GM21529 (cell line): Measurements from ENCODE around the gene SLMAP.

Experiments used
- ATAC-seq: cut with Tn5 transposase; IDR thresholded peaks from one replicate; pipeline ENCODE4 v1.9.1; 2021; ENCODE audit not compliant: unreplicated experiment

The SLMAP gene

DNA sequence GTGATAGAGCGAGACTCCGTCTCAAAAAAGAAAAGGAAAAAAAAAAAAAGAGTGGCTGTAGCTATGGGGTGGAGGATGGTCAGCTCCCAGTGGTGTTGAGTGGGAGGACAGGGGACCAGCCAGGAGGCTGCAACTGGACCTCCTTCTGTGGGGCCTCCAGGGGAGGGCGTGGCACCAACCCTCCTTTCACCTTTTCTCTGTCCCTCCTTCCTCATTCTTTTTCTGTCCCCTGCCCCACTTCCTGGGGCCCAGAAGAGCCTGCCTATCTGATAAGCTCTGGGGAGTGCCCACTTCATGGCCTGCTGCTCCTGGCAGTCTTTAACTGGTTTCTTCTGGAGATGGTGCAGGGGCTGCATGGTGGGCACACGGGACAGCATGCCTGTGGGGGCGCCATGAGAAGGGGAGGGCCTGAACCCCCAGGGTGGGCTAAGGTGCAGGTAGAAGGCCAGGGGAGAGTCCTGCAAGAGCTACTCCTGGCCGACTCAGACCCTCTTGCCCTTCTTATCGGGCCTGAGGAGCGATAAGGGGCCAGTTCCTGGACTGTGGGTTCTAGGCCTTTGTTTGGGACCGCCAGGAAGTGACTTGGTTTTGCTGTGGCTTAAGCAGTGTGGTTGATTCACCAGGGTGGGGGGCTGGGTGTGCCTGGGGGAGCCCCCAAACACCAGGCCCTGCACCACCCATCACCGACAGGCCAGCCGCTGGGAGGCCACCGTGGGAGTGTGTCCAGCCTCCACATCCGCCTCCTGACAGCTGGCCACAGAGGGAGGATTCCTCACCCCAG is 202.7 kb downstream of the SLMAP start:
- ATAC-seq: no peak

DNA sequence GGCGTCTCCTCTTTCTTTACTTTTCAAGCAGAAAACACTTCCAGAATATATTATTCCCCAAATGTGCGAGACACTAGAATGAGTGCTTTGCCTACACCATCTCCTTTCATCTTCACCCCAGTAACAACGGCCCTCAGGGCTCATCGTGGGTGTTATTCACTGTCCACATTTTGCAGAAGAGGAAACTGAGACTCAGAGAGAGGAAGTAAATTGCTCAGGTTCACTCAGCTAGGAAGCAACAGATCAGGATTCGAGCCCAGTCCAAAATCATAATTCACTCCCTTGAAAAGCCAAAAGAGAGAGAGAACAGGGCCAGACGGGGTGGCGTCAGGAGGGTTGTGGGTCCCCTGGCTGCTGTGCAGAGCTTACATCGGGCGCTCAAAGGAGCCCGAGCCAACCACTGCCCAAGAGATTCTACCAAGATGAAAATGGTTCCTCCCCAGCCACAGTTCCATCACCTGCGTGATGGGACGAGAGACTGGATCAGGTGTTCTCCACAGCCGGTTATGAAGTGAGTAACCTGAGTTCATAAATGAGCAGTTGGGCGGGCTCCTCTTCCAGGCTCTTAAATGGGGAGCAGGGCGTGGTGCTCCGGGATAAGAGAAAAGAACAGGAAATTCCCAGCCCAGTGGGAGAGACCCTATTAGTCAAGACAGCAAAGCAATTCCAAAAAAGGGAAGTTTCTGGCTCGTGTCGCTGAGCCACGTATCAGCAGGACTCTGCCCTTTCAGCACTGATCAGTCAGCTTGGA is 203.5 kb downstream of the SLMAP start:
- no peak for ATAC-seq

DNA sequence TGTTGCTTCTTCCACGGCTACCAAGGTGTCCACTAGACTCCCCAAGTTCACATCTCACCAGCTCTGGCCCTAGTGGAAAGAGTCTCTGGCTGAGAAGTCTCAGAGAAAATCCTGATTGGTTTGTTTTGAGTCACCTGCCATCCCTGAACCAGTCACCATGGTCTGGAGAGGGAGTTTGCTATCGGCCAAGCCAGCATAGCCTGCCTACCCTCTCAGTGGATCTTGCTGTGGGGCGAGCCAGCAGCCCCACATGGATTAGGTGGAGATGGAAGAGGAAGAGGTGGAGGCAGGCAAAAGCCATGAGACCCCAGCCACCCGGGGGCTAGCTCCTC is 204.0 kb downstream of the SLMAP start:
- ATAC-seq: no peak

DNA sequence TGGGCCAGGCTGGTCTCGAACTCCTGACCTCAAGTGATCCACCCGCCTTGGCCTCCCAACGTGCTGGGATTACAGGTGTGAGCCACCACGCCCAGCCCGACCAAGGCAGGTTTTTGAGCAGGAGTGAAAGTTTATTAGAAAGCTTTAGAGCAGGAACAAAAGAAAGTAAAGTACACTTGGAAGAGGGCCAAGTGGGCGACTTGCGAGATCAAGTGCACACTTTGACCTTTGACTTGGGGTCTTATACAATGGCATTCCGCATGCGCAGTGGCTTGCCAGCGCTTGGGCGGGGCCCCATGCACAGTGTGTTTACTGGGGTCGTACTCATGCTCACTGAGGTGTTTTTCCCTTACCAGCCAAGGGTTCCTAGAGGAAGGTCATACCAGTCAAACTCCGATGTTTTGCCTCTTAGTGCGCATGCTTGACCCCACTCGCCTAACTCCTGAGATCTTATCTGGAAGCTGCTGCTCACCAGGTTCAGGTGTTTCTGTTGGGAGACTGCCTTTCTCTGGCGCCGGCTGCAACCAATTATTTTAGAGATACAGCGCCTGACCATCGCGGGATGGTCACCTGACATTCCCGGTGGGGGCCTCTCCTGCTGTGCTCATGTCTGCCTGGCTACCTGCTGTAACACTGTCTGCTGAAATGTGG is 205.2 kb downstream of the SLMAP start:
- no peak for ATAC-seq

DNA sequence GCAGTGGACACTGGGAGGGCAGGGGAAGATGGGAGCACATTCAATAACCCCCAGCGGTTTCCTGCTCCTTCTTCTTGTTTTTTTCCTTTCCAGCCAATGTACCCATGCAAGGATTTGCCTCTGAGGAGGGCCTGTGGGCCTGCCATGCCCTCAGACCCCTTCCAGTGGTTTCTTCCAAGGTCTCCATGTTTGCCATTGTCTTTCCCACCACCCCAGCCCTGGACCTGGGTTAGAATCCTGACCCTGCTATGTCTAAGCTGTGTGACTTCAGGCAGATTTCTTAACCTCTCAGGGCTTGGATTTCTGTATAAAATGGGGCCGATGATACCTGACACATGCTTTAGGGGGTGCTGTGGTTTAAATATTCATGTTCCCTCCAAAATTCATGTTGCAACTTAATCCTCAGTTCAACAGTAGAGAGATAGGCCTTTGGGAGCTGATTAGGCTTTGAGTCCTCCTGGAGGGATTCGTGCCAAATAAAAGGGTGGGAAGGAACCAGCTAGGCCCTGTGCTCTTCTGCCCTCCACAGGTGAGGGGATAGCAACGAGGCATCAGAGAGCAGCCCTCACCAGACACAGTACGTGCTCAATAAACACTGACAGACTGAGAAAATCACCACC is 205.8 kb downstream of the SLMAP start:
- ATAC-seq: no peak

DNA sequence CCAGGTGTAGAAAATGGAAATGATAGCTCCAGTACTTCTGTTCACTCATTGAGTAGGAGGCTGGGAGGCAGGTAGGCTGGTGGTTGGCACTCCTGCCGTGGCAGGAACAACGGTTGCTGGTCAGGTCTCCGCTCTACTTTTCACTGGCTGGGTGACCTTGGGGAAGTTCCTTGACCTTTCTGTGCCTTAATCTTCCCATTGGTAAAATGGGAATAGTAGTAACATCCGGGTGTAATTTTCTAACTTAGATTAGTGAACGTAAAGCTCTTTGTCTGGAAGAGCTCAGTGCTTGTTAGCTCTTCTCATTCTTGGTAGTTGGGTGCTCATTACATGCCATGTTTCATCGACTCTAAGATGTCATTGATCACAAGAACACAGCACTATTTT is 206.3 kb downstream of the SLMAP start:
- no peak for ATAC-seq

DNA sequence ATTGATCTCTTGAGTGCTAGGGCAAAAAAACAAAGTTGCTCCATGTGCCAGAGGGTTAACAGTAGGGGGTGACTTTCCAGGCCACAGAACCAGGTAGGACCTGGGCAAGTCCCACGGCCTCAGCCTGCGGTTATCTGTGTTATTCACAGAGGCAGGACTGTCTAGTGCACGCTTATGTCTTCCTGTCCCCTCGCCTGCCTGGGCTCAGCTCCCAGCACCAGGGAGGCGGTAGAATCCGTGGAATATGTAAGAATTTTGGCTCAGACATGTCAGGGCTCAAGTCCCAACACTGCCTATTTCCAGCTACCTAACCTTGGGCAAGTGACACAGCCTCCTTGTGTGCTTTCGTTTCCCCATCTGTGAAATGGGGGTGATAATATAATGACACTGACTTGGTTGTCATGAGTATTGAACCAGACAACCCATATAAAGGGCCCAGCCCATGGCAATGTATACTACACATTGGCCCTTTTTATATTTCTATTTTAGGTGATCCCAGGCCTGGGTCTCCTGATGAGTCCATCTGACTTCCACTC is 207.8 kb downstream of the SLMAP start:
- no peak for ATAC-seq

DNA sequence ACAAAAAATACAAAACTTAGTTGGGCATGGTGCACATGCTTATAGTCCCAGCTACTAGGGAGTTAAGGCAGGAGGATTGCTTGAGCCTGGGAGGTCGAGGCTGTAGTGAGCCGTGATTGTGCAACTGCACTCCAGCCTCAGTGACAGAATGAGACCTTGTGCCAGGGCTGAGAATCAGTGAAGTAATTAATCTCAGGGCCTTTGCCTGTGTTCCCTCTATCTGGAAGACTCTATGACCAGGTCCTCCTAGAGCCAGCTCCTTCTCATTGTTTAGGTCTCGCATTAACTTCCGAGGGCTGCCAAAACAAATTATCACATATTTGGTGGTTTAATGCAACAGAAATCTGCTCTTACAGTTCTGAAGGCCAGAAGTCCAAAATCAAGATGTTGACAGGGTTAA is 210.7 kb downstream of the SLMAP start:
- ATAC-seq: no peak

DNA sequence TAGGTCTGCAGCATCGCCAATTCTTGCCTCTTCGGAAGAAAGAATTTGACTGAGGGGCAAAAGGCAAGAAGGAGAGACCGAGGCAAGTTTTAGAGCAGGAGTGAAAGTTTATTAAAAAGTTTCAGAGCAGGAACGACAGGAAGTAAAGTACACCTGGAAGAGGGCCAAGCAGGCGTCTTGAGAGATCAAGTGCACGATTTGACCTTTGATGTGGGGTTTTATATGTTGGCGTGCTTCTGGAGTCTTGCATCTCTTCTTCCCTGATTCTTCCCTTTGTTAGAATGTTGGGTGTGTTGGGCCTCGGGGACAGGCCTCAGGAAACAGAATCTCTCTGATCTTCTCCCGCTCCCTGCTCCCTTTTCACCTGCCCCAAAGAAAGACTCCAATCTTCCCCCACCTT is 211.5 kb downstream of the SLMAP start:
- ATAC-seq: no peak

DNA sequence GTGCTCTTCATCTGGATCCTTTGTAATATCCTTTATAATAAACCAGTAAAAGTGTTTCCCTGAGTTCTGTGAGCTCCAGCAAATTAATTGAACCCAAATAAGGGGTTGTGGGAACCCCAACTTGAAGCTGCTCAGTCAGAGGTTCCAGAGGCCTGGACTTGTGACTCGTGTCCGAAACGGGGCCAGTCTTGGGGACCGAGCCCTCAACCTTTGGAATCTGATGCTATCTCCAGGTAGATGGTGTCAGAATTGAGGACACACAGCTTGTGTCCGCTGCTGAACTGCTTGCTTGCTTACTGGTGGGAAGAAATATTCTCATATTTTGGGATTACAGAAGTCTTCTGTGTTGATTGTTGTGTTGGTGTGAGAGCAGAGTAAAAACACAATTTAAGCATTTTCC is 212.4 kb downstream of the SLMAP start:
- no peak for ATAC-seq

DNA sequence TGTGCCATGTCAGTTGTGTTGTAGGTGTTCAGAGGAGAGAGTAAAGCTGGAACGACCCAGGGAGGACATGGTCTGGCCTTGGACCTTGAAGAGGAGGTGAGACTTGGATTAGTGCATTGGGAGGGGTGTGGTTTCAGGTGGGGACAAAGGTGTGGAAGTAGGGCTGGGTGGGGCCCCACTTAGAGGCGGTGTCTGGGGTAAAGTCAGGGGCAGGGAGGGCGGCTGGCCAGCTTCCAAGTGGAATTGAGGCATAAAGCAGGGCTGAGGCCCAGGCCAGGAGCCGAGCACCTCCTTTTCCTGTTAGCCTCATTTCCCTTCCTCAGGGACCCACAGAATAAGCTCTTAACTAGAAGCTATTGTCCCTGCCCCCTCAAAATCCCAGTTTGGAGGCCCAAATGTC is 215.9 kb downstream of the SLMAP start:
- no peak for ATAC-seq

DNA sequence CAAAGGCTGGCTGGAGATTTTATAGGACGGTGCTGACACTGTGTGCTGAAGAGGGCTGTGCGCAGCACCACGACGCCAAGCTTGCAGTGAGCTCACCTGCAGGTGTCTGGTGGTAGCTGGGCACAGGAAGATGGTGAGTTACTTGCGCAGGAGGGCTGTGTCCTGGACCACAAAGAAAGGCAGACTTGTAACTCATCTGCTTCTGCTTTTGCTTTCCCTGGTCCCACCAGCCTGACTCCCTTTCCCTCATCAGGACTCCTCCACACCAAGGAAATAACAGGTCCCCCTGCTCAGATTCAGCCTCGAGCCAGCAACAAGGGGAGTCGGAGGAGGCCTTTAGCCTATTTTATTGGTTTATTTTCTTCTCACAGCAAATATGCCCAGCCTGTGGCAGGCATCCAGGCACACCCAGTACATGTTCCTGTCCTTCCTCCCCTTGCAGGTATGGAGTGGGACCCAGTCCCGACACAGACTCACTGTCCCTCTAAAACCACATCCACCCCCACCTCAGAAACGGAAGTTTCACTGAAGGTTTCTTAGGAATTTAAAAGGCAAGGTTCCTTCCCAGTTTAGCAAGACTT is 216.5 kb downstream of the SLMAP start:
- no peak for ATAC-seq

DNA sequence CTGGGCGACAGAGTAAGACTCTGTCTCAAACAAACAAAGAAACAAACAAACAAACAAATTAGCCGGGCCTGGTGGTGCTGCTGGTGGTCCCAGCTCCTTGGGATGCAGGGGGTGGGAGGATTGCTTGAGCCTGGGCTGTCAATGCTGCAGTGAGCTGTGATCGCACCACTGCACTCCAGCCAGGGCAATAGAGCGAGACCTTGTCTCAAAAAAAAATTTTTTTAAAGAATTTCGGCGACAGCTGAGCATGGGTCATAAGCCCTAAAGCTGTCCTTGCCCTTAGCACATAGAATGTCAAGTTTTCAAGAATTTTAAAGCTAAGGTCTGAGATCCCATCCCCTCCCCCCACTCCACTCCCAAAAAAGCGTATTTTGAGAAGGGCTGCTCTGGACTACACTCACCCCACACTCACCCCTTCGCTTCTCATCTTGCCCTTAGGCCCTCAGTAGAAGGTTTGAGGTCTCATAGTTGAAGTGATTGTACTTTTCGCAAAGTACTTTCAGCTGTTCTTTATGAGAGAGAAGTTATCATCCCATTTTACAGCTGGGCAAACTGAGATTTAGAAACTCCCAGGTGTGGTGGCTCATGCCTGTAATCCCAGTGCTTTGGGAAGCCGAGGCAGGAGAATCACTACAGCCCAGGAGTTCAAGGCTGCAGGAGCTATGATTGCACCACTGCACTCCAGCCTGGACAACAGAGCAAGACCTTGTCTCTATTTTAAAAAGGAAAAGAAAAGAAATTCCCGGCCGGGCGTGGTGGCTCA is 217.8 kb downstream of the SLMAP start:
- no peak for ATAC-seq

DNA sequence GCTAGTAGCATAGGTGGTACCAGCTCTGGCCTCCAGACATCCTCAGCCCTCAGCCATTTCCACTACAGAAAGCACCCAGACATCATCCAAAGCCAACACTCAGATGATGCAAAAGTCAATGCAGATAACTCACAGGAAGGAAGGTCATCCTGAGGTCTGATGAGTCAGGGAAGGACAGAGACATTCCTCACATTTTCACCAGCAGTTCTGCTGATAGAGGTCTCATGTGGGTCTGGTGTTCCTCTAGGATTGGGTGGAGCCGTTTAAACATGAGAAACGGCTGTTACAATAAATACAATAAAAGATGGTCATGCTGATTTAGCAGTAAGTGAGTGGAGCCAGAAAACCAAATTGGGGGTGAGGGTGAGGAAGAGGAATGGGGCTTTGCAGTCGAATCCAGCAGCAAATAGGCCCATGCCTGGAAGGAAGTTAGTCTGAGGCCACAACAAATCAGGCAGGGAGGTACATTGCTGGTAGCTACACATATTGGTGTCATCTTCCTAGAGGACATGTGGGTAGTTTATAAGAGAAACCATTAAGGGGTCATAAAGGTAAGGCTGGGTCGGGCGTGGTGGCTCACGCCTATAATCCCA is 218.8 kb downstream of the SLMAP start:
- ATAC-seq: no peak

DNA sequence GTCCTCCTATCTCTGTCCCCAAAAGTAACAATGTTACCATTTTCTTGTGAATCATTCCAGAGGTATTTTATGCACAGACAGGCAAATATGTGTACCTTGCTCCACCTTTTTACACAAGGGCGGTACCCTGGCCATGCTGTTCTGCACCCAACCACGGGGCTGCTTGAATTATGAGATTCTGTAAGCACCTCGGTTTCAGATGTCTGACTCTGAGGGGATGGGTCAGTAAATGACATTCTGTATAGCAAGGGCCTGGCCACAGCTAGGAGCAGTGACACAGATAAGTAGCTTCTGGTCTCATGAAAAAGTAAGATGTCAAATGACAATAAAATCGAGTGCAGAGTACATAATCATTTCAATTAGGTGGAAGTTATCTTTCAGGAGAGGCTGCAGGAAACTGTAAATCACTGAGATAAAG is 221.7 kb downstream of the SLMAP start:
- no peak for ATAC-seq

DNA sequence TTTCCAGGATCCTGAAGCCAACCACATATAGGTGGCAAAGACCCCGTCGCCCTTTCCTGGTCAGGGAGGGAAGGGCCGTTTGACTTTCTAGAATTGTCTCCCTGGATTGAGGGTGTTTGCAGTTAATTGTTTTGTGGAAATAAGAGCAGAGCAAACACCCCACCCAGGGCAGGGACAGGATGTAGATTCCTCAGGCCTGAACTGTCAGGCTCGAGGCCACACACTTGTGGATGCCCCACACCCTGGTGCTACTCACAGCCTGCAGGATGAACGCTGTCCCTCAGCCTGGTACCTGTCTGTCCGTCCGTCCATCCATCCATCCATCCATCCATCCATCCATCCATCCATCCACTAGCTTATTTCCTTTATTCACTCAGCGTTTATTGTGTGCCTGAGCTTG is 222.2 kb downstream of the SLMAP start:
- ATAC-seq: no peak
